Panc1 (cell line): ENCODE data around the gene IGFBP4. TPM values are rescaled to one million over a fixed set of nuclear protein-coding genes. Genes with fewer than 3 reads are reported as not detected.

Source experiments
- ATAC-seq: fragments of 200-7000 bp; cut with Tn5 transposase; 2 replicates; pipeline ENCODE4 v1.9.1; 2020; ENCODE audit warnings: mild to moderate bottlenecking, moderate library complexity
- BruUV-seq: library from RNA; stranded (reverse); fragments of 400-500 nt; replicated peaks from 2 replicates; lab custom pipeline; 2021; lab: Mats Ljungman, UMichigan
- CTCF ChIA-PET: fragments of 300-600 bp; sonication (Branson Sonifier 250); formaldehyde crosslinking; loops from one replicate; lab custom pipeline; 2022; ENCODE audit warnings: antibody characterized with exemption; lab: Charles Lee
- POLR2A ChIA-PET: fragments of 300-600 bp; sonication (Branson Sonifier 250); formaldehyde crosslinking; loops from one replicate; lab custom pipeline; 2022; ENCODE audit warnings: antibody characterized with exemption; lab: Charles Lee
- DNase-seq: peaks from one replicate; pipeline ENCODE4 v3.0.0-alpha.2; 2010; ENCODE audit warnings: low read depth, low spot score
- H3K27ac ChIP-seq: 2 replicates; pipeline ENCODE4 v1.5.1; 2011; ENCODE audit warnings: mild to moderate bottlenecking, low read length, inconsistent platforms
- H3K27me3 ChIP-seq: fragments of 200-500 bp; sonication (Bioruptor generic); 2 replicates; pipeline ENCODE4 v1.6.0; 2014; ENCODE audit warnings: low read length, inconsistent platforms; ENCODE audit not compliant: control insufficient read depth, insufficient read depth
- H3K36me3 ChIP-seq: fragments of 200-500 bp; sonication (Bioruptor generic); 2 replicates; pipeline ENCODE4 v1.5.1; 2014; ENCODE audit warnings: inconsistent platforms, mild to moderate bottlenecking, low read length, moderate library complexity; ENCODE audit not compliant: control insufficient read depth, insufficient read depth
- H3K4me1 ChIP-seq: 2 replicates; pipeline ENCODE4 v1.5.1; 2011; ENCODE audit warnings: inconsistent platforms, mild to moderate bottlenecking, low read length, moderate library complexity; ENCODE audit not compliant: control insufficient read depth, insufficient read depth
- H3K4me3 ChIP-seq, 2 experiments: 2 replicates each; pipeline ENCODE4 v1.5.1; 2011 to 2012; ENCODE audit warnings: low read depth in 2 of 2, low read length in 2 of 2, mild to moderate bottlenecking in 2 of 2, inconsistent platforms in 1 of 2, moderate library complexity in 1 of 2
- H3K9me3 ChIP-seq: fragments of 200-500 bp; sonication (Bioruptor generic); 2 replicates; pipeline ENCODE4 v1.5.1; 2014; ENCODE audit warnings: low read depth, mild to moderate bottlenecking, inconsistent platforms, low read length, moderate library complexity; ENCODE audit not compliant: control insufficient read depth, insufficient read depth
- CTCF ChIP-seq: fragments of 450-650 bp; IDR thresholded peaks from 2 replicates; pipeline ENCODE4 v1.5.1; 2017; ENCODE audit warnings: mild to moderate bottlenecking
- POLR2AphosphoS5 ChIP-seq: IDR thresholded peaks from 2 replicates; pipeline ENCODE4 v1.6.1; 2012; ENCODE audit warnings: mild to moderate bottlenecking, low read depth, low read length, moderate library complexity
- REST ChIP-seq, 2 experiments: IDR thresholded peaks; 2 replicates each; pipeline ENCODE4 v1.6.1; 2011 to 2012; ENCODE audit warnings: low read depth in 2 of 2, control low read depth in 1 of 2, low read length in 1 of 2, mild to moderate bottlenecking in 1 of 2, moderate library complexity in 1 of 2; ENCODE audit not compliant: insufficient read depth in 1 of 2
- SIN3A ChIP-seq: IDR thresholded peaks from 2 replicates; pipeline ENCODE4 v1.6.1; 2012; ENCODE audit warnings: low read depth, mild to moderate bottlenecking, low read length, moderate library complexity, borderline replicate concordance; ENCODE audit not compliant: insufficient read depth
- TCF7L2 ChIP-seq: IDR thresholded peaks from 2 replicates; pipeline ENCODE4 v1.6.1; 2011; ENCODE audit warnings: mild to moderate bottlenecking, low read depth, low read length, inconsistent platforms
- in situ Hi-C: cut with HindIII; loops from 2 replicates; pipeline ENCODE4 v1.10.0; 2016; ENCODE audit warnings: low sequenced_read_pairs, low pct_unique_long_range_greater_than_20kb
- intact Hi-C: fragments of 100-400 bp; cut with micrococcal nuclease; formaldehyde crosslinking; loops from one replicate; pipeline ENCODE4 v1.10.0; 2022; ENCODE audit not compliant: unreplicated experiment
- total RNA-seq: library from RNA; stranded (reverse); gene quantifications from one replicate; pipeline ENCODE4 v1.2.1, GENCODE V29; 2021; ENCODE audit not compliant: unreplicated experiment

Gene IGFBP4
- total RNA-seq, 1 experiment from 2014 or later = 27.1 TPM

DNA sequence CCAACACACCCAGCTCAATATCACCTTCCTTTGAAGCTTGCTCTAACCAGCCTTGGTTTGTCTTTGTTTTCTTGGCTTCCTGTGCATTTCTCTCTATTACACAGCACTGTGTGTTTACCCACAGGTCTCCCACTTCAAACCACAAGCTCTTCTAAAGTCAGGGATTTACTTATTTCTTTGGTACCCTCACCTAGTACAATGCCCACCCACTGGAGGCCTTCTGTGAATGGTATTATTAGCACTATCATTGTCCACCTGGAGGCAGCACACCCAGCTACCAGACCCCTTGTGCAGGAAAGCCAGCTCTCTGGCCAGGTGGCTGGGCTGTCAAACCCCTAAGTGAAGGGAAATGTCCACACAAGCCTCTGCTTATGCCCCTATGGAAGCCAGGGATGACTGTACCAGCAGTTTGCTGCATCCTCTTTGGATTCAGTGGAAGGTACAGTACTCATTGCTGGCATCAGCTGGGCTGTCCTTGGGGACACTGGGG is 16.2 kb upstream of the IGFBP4 start:
- CTCF ChIA-PET = interaction anchor here (1.1 kb wide), 1 partner anchor 106 kb away, joined by 6 read pairs; no protein-coding TSS in a partner anchor
- DNase-seq (no peak), ATAC-seq (no peak)
- no peaks in the 10 kb centered on the region for H3K4me1 ChIP-seq
- H3K4me3 ChIP-seq = no peak overlapping the region
- no peaks in the 10 kb centered on the region for H3K27me3 ChIP-seq
- POLR2A ChIA-PET = no interaction called here
- no peak overlapping the region for H3K27ac ChIP-seq
- in situ Hi-C loops (no loop called here), intact Hi-C loops (no loop called here)
- TF ChIP-seq REST (IDR thresholded peaks at IDR 0.05; ENCODE audit: insufficient read depth in 1 of 2, low read depth in 2 of 2, low read length in 1 of 2) (no peak), TCF7L2 (no peak), SIN3A (no peak), CTCF (no peak), POLR2AphosphoS5 (no peak)
- BruUV-seq = no TSS peak
- no peaks in the 10 kb centered on the region for H3K9me3 ChIP-seq
- H3K36me3 ChIP-seq = no peaks in the 10 kb centered on the region

DNA sequence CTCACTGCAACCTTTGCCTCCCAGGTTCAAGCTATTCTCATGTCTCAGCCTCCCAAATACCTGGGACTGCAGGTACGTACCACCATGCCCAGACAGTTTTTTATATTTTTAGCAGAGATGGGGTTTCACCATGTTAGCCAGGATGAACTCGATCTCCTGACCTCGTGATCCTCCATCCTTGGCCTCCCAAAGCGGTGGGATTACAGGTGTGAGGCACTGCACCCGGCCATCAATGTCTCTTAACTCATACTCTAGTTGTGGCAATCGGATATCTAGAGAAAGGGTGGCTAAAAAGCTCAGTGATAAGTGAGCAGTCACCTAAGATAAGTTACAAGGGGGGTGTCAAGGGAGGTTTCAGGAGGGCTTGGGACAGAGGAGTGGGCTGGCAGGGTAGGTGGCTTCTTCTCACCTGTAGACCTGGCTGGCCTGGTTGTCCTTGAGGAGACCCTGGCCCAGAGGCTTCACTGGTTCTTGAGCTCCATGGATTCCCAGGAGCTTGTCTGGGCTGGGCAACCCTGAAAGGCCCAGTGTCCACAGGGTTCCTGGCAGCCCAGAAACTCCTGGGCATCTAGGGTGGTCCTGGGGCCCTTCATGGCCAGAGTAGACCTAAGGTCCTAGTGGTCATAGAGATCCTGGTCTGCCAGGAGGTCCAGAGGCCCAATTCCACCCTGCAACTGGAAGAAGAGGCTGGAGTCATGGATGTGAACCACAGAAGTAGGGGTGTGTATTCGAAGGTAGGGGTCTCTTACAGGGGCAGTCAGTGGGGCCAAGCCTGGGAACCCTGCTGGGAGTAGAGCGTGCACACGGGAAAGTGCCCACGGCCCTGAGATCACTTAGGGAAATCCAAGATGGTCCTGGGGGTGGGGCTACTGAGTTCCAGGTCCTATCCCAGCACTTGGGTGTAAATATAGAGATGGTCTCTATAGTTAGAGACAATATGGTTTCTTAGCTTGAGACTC is 12.7 kb upstream of the IGFBP4 start:
- no TSS peak for BruUV-seq
- H3K36me3 ChIP-seq = no peaks in the 10 kb centered on the region
- in situ Hi-C loops (no loop called here), intact Hi-C loops (no loop called here)
- H3K27ac ChIP-seq = no peak overlapping the region
- DNase-seq (no peak), ATAC-seq (no peak)
- TF ChIP-seq CTCF = no peak
- TF ChIP-seq SIN3A = no peak
- TF ChIP-seq TCF7L2 = no peak
- TF ChIP-seq POLR2AphosphoS5 = no peak
- no peak for TF ChIP-seq REST (IDR thresholded peaks at IDR 0.05; ENCODE audit: insufficient read depth in 1 of 2, low read depth in 2 of 2, low read length in 1 of 2)
- H3K27me3 ChIP-seq = no peaks in the 10 kb centered on the region
- H3K4me3 ChIP-seq = no peak overlapping the region
- ChIA-PET POLR2A (no interaction called here), CTCF (no interaction called here)
- no peaks in the 10 kb centered on the region for H3K9me3 ChIP-seq
- H3K4me1 ChIP-seq = no peaks in the 10 kb centered on the region
